IMR-90 (cell line): Measurements from ENCODE around the gene R3HDM2.

ENCODE experiments used
- NFE2L2 ChIP-seq: fragments of 150-350 bp; IDR thresholded peaks from 2 replicates; pipeline ENCODE4 v1.6.1; 2016; ENCODE audit warnings: low read depth, mild to moderate bottlenecking, low read length
- POLR2A ChIP-seq: IDR thresholded peaks from 2 replicates; pipeline ENCODE4 v1.6.1; 2012; ENCODE audit warnings: mild to moderate bottlenecking, low read depth, low read length
- RAD21 ChIP-seq: IDR thresholded peaks from 2 replicates; pipeline ENCODE4 v1.6.1; 2012; ENCODE audit warnings: low read length, improper control_type of control experiment
- RCOR1 ChIP-seq: IDR thresholded peaks from 2 replicates; pipeline ENCODE4 v1.6.1; 2012; ENCODE audit warnings: mild to moderate bottlenecking, low read length, improper control_type of control experiment; ENCODE audit not compliant: insufficient replicate concordance
- TF ChIP-seq, protein P1 (sequence below): conservative IDR thresholded peaks from 2 replicates; pipeline ENCODE4 v1.5.1; 2012; ENCODE audit warnings: mild to moderate bottlenecking, low read depth, low read length, improper control_type of control experiment

DNA sequence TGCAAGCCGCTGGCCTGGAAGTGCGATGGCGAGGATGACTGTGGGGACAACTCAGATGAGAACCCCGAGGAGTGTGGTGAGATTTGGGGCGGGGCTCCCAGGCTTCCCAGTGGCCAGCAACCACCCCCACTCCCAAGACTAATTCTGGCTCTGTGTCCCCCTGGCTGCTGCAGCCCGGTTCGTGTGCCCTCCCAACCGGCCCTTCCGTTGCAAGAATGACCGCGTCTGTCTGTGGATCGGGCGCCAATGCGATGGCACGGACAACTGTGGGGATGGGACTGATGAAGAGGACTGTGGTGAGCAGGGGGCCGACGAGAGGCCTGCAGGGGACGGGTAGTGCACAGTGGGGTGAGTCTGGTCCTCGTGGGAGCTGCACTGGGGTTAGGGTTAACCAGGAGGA is 226.4 kb downstream of the R3HDM2 start:
- TF ChIP-seq NFE2L2 (no peak), POLR2A (no peak), RCOR1 (no peak), RAD21 (no peak)
- TF ChIP-seq, protein P1, sequence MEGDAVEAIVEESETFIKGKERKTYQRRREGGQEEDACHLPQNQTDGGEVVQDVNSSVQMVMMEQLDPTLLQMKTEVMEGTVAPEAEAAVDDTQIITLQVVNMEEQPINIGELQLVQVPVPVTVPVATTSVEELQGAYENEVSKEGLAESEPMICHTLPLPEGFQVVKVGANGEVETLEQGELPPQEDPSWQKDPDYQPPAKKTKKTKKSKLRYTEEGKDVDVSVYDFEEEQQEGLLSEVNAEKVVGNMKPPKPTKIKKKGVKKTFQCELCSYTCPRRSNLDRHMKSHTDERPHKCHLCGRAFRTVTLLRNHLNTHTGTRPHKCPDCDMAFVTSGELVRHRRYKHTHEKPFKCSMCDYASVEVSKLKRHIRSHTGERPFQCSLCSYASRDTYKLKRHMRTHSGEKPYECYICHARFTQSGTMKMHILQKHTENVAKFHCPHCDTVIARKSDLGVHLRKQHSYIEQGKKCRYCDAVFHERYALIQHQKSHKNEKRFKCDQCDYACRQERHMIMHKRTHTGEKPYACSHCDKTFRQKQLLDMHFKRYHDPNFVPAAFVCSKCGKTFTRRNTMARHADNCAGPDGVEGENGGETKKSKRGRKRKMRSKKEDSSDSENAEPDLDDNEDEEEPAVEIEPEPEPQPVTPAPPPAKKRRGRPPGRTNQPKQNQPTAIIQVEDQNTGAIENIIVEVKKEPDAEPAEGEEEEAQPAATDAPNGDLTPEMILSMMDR = no peak
